H1 (cell line): ENCODE results near the gene GFRA4. TPM values are rescaled to one million over a fixed set of nuclear protein-coding genes. Genes with fewer than 3 reads are reported as not detected.

ENCODE experiments used
- CTCF ChIA-PET: fragments of 300-600 bp; sonication (Branson Sonifier 250); formaldehyde crosslinking; loops from one replicate; lab custom pipeline; 2021; ENCODE audit not compliant: partially characterized antibody; lab: Charles Lee
- POLR2A ChIA-PET: fragments of 300-600 bp; sonication (Branson Sonifier 250); formaldehyde crosslinking; loops from one replicate; lab custom pipeline; 2021; ENCODE audit warnings: inconsistent platforms; ENCODE audit not compliant: partially characterized antibody; lab: Charles Lee
- DNase-seq, 2 experiments: peaks; one replicate each; pipeline versions ENCODE4 v3.0.0 to v3.0.0-alpha.2; 2010 to 2022; ENCODE audit warnings: low spot score in 2 of 2, low read depth in 1 of 2, mixed read lengths in 1 of 2
- FAIRE-seq: peaks from 2 replicates; lab custom pipeline; 2011; peaks lifted over from hg19 to GRCh38; lab: Jason Lieb, UNC
- H2AFZ ChIP-seq: 2 replicates; pipeline ENCODE4 v1.8.1; 2012; ENCODE audit warnings: low read length, inconsistent platforms
- H2AK5ac ChIP-seq: 2 replicates; pipeline ENCODE4 v1.6.1; 2013; ENCODE audit warnings: low read depth, low read length
- H2BK120ac ChIP-seq: replicated peaks from 2 replicates; pipeline ENCODE3; 2013; ENCODE audit warnings: low read depth, low read length, inconsistent platforms
- H2BK12ac ChIP-seq: 2 replicates; pipeline ENCODE4 v1.6.1; 2013; ENCODE audit warnings: low read depth, low read length
- H2BK15ac ChIP-seq: 2 replicates; pipeline ENCODE4 v1.6.1; 2013; ENCODE audit warnings: low read length
- H2BK20ac ChIP-seq: 2 replicates; pipeline ENCODE4 v1.6.1; 2013; ENCODE audit warnings: low read length
- H2BK5ac ChIP-seq: 2 replicates; pipeline ENCODE4 v1.6.1; 2013; ENCODE audit warnings: low read depth, low read length
- H3K14ac ChIP-seq: 2 replicates; pipeline ENCODE4 v1.6.1; 2013; ENCODE audit warnings: inconsistent platforms; ENCODE audit not compliant: insufficient read length
- H3K18ac ChIP-seq: 2 replicates; pipeline ENCODE4 v1.6.1; 2013; ENCODE audit warnings: low read length; ENCODE audit errors: extremely low read depth
- H3K23ac ChIP-seq: 2 replicates; pipeline ENCODE4 v1.6.1; 2013; ENCODE audit warnings: inconsistent platforms; ENCODE audit not compliant: insufficient read length
- H3K23me2 ChIP-seq: 2 replicates; pipeline ENCODE4 v1.6.1; 2013; ENCODE audit warnings: low read depth, low read length
- H3K27ac ChIP-seq: 2 replicates; pipeline ENCODE4 v1.6.1; 2011; ENCODE audit warnings: low read depth, low read length, inconsistent platforms
- H3K27me3 ChIP-seq, 4 experiments: replicated peaks in 1 of 4; 1 replicate in 1 of 4; 2 replicates in 3 of 4; pipeline versions ENCODE4 v1.6.1 to v1.8.1; 2011 to 2013; ENCODE audit warnings: low read length in 3 of 4, mild to moderate bottlenecking in 3 of 4, inconsistent platforms in 2 of 4, mixed read lengths in 2 of 4, moderate library complexity in 1 of 4; ENCODE audit not compliant: control insufficient read depth in 3 of 4, insufficient read depth in 3 of 4; ENCODE audit errors: extremely low read depth in 1 of 4
- H3K36me3 ChIP-seq, 4 experiments: 2 replicates each; pipeline versions ENCODE4 v1.6.1 to v1.8.1; 2011 to 2013; ENCODE audit warnings: mild to moderate bottlenecking in 4 of 4, low read length in 3 of 4, moderate library complexity in 2 of 4, control low read depth in 1 of 4, inconsistent platforms in 1 of 4; ENCODE audit not compliant: insufficient read depth in 4 of 4, control insufficient read depth in 2 of 4
- H3K4ac ChIP-seq: replicated peaks from 2 replicates; pipeline ENCODE3; 2013; ENCODE audit warnings: low read length, low read depth, mixed read lengths, inconsistent platforms; ENCODE audit not compliant: insufficient read length
- H3K4me1 ChIP-seq, 4 experiments: replicated peaks in 1 of 4; 1 replicate in 1 of 4; 2 replicates in 3 of 4; pipeline versions ENCODE4 v1.6.1 to v1.8.1; 2011 to 2013; ENCODE audit warnings: low read length in 3 of 4, inconsistent platforms in 2 of 4, mixed read lengths in 1 of 4; ENCODE audit not compliant: insufficient read depth in 4 of 4, control insufficient read depth in 3 of 4
- H3K4me2 ChIP-seq, 2 experiments: 2 replicates each; pipeline versions ENCODE4 v1.6.1 to v1.8.1; 2011 to 2013; ENCODE audit warnings: low read depth in 2 of 2, low read length in 2 of 2, control low read depth in 1 of 2, inconsistent platforms in 1 of 2, mild to moderate bottlenecking in 1 of 2; ENCODE audit not compliant: insufficient read depth in 1 of 2
- H3K4me3 ChIP-seq, 4 experiments: fragments of 200-600, 300-600 bp in 1 of 4; sonication (generic), shearing (Covaris generic), sonication (Bioruptor Twin) in 1 of 4; 2 replicates each; pipeline versions ENCODE4 v1.5.1 to v1.8.1; 2011 to 2016; ENCODE audit warnings: low read length in 4 of 4, low read depth in 3 of 4, control low read depth in 2 of 4, inconsistent platforms in 2 of 4, mild to moderate bottlenecking in 2 of 4, mixed read lengths in 1 of 4, moderate library complexity in 1 of 4; ENCODE audit not compliant: insufficient read depth in 2 of 4; ENCODE audit errors: extremely low read depth in 1 of 4
- H3K56ac ChIP-seq: replicated peaks from 2 replicates; pipeline ENCODE3; 2013; ENCODE audit warnings: low read depth, mild to moderate bottlenecking, mixed read lengths, low read length, inconsistent platforms; ENCODE audit not compliant: insufficient read length
- H3K79me1 ChIP-seq: 2 replicates; pipeline ENCODE4 v1.6.1; 2013; ENCODE audit warnings: low read depth, low read length, control low read depth
- H3K79me2 ChIP-seq, 2 experiments: 2 replicates each; pipeline versions ENCODE4 v1.6.1 to v1.8.1; 2012 to 2013; ENCODE audit warnings: low read length in 2 of 2, mild to moderate bottlenecking in 2 of 2, inconsistent platforms in 1 of 2; ENCODE audit not compliant: insufficient read depth in 2 of 2, control insufficient read depth in 1 of 2
- H3K9ac ChIP-seq, 4 experiments: replicated peaks in 1 of 4; 1 replicate in 1 of 4; 2 replicates in 3 of 4; pipeline versions ENCODE4 v1.6.1 to v1.8.1; 2011 to 2013; ENCODE audit warnings: low read depth in 3 of 4, low read length in 3 of 4, control low read depth in 2 of 4, mild to moderate bottlenecking in 2 of 4, moderate library complexity in 2 of 4, inconsistent platforms in 1 of 4; ENCODE audit errors: extremely low read depth in 1 of 4
- H3K9me3 ChIP-seq, 2 experiments: 2 replicates each; pipeline versions ENCODE4 v1.6.1 to v1.8.1; 2012 to 2013; ENCODE audit warnings: mild to moderate bottlenecking in 2 of 2, moderate library complexity in 2 of 2, control low read depth in 1 of 2, inconsistent platforms in 1 of 2, low read depth in 1 of 2, low read length in 1 of 2, mixed read lengths in 1 of 2; ENCODE audit not compliant: insufficient read depth in 2 of 2
- H4K20me1 ChIP-seq, 2 experiments: replicated peaks in 1 of 2; 2 replicates each; pipeline versions ENCODE3 to v1.8.1; 2011 to 2013; ENCODE audit warnings: inconsistent platforms in 2 of 2, low read length in 2 of 2, mild to moderate bottlenecking in 1 of 2; ENCODE audit not compliant: insufficient read depth in 2 of 2, control insufficient read depth in 1 of 2
- H4K5ac ChIP-seq: 2 replicates; pipeline ENCODE4 v1.6.1; 2013; ENCODE audit warnings: low read length, low read depth, mixed read lengths, inconsistent platforms; ENCODE audit not compliant: insufficient read length
- H4K8ac ChIP-seq: 2 replicates; pipeline ENCODE4 v1.8.0; 2013; ENCODE audit warnings: mild to moderate bottlenecking, moderate library complexity, low read length, inconsistent platforms; ENCODE audit not compliant: insufficient read depth; ENCODE audit errors: extremely low read depth
- H4K91ac ChIP-seq: replicated peaks from 2 replicates; pipeline ENCODE3; 2013; ENCODE audit warnings: low read length, mixed read lengths, inconsistent platforms; ENCODE audit not compliant: insufficient read length
- KDM4A ChIP-seq: IDR thresholded peaks from one replicate; pipeline ENCODE4 v1.7.1; 2012; ENCODE audit warnings: low read depth, mild to moderate bottlenecking, moderate library complexity, low read length, inconsistent platforms; ENCODE audit not compliant: severe bottlenecking
- WGBS, 2 experiments: shearing (Covaris generic) in 1 of 2; methylation state at CpG; one replicate each; pipeline versions ENCODE4 v1.1.6 to v1.1.7; 2013 to 2015; ENCODE audit warnings: low lambda C conversion rate in 2 of 2, mixed read lengths in 2 of 2, inconsistent platforms in 1 of 2, low coverage in 1 of 2, missing lambda C conversion rate in 1 of 2; ENCODE audit not compliant: insufficient replicate concordance in 2 of 2, insufficient coverage in 1 of 2, insufficient read length in 1 of 2; ENCODE audit errors: extremely low coverage in 1 of 2, missing lambda C conversion rate in 1 of 2; 5-methylcytosine and 5-hydroxymethylcytosine counted together
- polyA plus RNA-seq, 7 experiments: library from polyadenylated mRNA; depleted of rRNA in 3 of 7; stranded (reverse) in 5 of 7; unstranded in 2 of 7; fragments of >200 nt in 5 of 7; fragments of 200-250 nt in 2 of 7; gene quantifications; 1 replicate in 5 of 7; 2 replicates in 1 of 7; 4 replicates in 1 of 7; pipeline versions ENCODE4 v1.2.1 to v1.2.3, GENCODE V29; 2011 to 2013; ENCODE audit warnings: missing spikeins in 2 of 7, mixed read lengths in 2 of 7
- total RNA-seq: library from RNA; stranded (reverse); fragmentation: NEBNext Ultra II Directional; extraction: Animal tissue kit (Norgen Biotek cat#: 25700); gene quantifications from 2 replicates; pipeline ENCODE4 v1.2.1, GENCODE V29; 2021

The GFRA4 gene
- total and polyA plus RNA-seq, 2 of the 8 experiments (the other 6 are each of a cell fraction or from before 2014, with no cell fraction given) = 0.05 TPM; not detected in 1

DNA sequence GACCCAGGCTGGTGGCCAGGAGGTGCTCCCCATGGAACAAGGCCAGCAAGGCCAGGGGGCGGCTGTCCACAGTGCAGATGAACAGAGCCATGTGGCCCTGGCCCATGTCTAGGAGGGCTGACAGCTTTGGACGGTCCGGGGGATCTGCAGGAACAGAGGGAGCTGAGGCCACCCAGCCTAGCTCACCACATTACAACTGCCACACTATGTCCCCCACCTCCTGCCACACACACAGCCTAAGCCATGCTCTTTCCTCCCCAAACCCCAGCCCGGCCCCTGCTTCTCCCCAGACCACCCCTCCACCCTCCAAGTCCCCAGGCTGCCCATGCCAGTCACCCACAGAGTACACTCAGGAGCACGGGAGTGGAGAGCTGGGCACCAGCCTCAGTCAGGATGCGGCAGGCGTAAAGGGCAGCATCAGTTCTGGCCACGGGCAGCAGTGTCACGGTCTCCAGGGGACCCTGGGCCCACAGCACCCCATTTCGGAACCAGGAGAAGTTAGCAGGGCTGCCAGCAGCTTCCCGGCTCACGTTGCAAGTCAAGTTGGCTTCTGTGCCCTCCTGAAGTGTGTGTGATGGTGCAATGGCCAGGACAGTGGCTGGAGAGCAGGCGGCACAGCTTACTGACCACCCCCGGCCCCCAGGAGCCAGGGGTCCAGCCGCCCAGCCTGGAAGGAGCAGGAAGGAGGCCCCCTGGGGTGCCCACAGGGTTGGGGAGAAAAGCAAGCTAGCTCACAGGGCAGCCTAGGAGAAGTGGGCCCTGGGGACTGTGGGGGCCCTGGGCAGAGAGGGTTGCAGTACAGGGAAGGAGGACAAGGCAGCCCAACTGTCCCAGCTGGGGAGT, 33.8 kb upstream of the GFRA4 start:
- Histone ChIP-seq H3K27ac (no peak overlapping the region), H2BK15ac (no peak overlapping the region), H3K9me3 (peaks cover 4 to 6% of the 10 kb centered on the region in 2 experiments; a peak in 2 of 4 replicates), H2BK12ac (no peak overlapping the region), H3K4ac (no peak overlapping the region), H2BK120ac (no peak overlapping the region), H3K27me3 (no peaks in the 10 kb centered on the region), H3K9ac (no peak overlapping the region), H4K8ac (no peak overlapping the region), H3K4me3 (no peak overlapping the region), H4K91ac (no peak overlapping the region), H2AFZ (no peak overlapping the region)
- POLR2A ChIA-PET = interaction anchor here (1.3 to 1.5 kb wide), 2 partner anchors 44 to 48 kb away, joined by 3 to 4 read pairs; no protein-coding TSS in a partner anchor
- no peak for FAIRE-seq
- no peak for TF ChIP-seq KDM4A
- TF ChIP-seq, all 59 proteins: peak for 0
- no peak for DNase-seq
- no peak overlapping the region for H3K14ac ChIP-seq
- 91% methylated on average over 13 of the region's 15 CpGs; no CpG with 5 or more reads in 1 of the 2 experiments for WGBS, 2 experiments
- H2BK20ac ChIP-seq = no peak overlapping the region
- H2AK5ac ChIP-seq = no peak overlapping the region
- H4K5ac ChIP-seq = no peak overlapping the region
- H3K36me3 ChIP-seq = no peaks in the 10 kb centered on the region
- no peak overlapping the region for H2BK5ac ChIP-seq
- CTCF ChIA-PET = interaction anchor here (0.6 to 45.1 kb wide), 29 partner anchors 3 to 1833 kb away, joined by 3 to 1432 read pairs (median 3); partner anchors contain the start of genes ADAM33, ADISSP and SIGLEC1
- no peak overlapping the region for H3K56ac ChIP-seq
- no peaks in the 10 kb centered on the region for H3K79me1 ChIP-seq
- H3K18ac ChIP-seq = no peak overlapping the region
- no peaks in the 10 kb centered on the region for H3K79me2 ChIP-seq
- H3K23ac ChIP-seq = no peak overlapping the region
- H3K4me2 ChIP-seq = no peak overlapping the region
- H3K23me2 ChIP-seq = no peaks in the 10 kb centered on the region
- no peaks in the 10 kb centered on the region for H3K4me1 ChIP-seq
- H4K20me1 ChIP-seq = no peaks in the 10 kb centered on the region
